Fibroblast of the conjunctiva (primary cell): Measurements from ENCODE around the gene TNFRSF18.

Experiments
- DNase-seq: peaks from one replicate; pipeline ENCODE4 v3.0.0-alpha.2; 2010; ENCODE audit warnings: low read depth

TNFRSF18 gene

DNA sequence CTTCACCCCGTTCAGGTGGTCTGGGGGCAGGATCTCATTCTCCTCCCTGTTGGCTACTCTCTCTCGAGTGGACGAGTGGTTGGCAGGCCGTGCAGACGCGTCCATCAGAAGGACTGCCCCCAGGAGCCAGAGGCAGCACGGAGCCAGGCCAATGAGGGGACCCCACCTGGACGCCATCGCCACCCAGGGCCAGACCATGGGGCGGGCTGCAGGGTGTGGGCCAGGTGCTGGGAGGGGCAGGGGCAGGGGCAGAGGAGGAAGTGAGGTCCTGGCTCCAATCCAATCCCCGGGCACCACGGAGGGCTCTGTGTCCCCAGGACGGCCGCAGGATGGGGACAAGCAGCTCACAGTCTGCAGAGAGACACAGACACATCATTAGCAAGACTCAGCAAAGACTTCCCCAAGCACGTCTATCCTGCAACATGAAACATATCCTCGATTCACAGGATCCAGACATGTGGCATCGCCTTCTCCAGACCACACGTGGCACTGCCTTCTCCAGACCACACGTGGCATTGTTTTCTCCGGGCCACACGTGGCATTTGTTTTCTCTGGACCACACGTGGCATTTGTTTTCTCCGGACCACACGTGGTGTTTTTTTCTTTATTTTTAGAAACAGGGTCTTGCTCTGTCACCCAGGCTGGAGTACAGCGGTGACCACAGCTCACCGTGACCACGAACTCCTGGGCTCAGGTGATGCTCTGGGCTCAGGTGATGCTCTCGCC lies 22.4 kb upstream of the TNFRSF18 start:
- no peak for DNase-seq

DNA sequence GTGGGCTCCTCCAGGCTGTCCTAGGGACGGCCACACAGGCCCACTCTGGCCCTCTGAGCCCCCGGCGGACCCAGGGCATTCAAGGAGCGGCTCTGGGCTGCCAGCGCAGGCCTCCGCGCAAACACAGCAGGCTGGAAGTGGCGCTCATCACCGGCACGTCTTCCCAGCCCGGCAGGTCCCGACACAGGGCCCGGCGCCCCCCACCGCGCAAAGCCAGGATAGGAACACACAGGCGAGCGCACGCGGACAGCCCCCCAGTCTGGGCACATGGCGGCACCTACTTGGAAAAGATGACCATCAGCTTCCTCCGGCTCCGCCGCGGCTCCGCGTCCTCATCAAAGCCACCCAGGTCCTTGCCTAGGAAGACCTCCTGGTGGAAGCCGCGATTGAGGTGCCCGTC lies 21.8 kb upstream of the TNFRSF18 start:
- no peak for DNase-seq

DNA sequence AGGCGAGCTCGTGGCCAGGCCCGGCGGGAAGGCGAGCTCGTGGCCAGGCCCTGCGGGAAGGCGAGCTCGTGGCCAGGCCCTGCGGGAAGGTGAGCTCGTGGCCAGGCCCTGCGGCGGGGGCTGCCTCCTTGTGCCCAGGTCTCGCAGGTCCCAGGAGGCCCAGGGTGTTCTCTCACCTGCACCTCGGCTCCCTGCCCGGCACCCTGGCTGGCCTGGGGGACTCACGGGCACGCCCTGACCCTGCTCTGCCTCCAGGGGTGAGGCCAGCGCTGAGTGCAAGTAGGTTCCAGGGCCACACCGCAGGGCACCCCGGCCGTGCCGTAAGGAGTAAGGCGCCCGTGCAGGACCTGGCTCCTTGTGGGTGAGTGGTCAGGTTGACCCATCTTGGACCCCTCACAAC lies 21.0 kb upstream of the TNFRSF18 start:
- DNase-seq: no peak

- no peak for DNase-seq
These were observed 20.4 kb upstream of the TNFRSF18 start for GRCh38 chr1:1226566-1227362.

DNA sequence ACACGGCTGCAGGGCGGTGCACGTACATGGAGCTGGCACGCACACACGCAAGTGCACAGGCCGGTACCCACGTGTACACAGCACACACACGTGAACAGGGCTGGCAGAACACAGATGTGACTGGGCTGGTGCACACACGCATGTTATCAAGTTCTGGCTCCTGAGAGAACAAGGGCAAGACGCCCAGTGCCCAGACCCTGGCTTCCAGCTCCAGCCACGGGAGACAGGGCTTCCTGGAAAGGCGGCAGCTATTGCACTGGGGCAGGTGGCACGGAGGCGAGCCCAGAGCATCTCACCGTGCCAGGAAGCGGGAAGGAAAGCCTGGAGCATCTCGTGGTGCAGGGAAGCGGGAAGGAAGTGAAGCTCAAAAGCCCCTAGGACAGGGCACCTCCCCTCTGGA lies 19.5 kb upstream of the TNFRSF18 start:
- DNase-seq: no peak

DNA sequence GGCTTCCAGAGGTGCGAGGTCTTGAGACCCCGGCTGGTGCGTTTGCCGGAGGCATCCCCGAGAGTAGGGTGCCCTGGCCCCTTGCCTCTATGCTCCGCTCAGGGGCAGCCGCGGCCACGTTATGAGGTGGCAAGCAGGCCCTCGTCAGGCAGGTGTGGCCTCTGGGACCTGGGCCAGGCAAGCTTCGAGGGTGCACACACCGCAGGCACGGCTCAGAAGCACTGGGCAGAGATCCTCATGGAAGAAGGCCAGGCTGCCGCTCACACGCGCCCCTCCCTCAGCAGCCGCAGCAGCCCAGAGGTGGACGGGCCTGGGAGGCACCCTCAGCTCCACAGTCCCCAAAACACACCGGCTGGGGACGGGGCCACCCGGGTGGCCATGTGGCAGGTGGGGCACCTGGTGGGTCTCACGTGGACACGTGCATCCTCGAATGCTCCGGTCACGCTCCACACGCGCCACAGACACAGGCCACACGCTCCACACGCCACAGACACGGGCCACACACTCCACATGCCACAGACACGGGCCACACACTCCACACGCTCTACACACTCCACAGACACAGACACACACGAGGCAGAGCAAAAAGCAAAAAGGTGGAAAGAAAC lies 18.9 kb upstream of the TNFRSF18 start:
- no peak for DNase-seq

DNA sequence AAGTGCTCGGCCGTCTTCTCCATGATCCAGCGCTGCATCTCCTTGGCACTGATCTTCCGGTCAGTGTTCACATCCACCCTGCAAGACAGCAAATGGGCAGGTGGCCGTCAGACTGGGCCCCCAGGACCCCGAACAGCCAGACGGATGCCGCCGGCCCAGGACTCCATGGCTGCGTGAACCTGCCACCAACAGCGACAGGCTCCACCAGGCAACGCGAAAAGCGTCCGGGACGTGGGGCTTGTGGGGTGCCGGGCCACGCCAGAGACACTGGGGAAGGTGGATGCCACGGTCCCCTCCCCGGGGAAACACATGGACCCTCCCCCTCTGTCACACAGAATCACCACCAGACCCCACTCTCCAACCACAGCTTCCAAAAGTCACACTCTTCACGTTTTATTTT lies 17.5 kb upstream of the TNFRSF18 start:
- DNase-seq: no peak

- DNase-seq: no peak
These were observed 16.9 kb upstream of the TNFRSF18 start for GRCh38 chr1:1223321-1223720.

DNA sequence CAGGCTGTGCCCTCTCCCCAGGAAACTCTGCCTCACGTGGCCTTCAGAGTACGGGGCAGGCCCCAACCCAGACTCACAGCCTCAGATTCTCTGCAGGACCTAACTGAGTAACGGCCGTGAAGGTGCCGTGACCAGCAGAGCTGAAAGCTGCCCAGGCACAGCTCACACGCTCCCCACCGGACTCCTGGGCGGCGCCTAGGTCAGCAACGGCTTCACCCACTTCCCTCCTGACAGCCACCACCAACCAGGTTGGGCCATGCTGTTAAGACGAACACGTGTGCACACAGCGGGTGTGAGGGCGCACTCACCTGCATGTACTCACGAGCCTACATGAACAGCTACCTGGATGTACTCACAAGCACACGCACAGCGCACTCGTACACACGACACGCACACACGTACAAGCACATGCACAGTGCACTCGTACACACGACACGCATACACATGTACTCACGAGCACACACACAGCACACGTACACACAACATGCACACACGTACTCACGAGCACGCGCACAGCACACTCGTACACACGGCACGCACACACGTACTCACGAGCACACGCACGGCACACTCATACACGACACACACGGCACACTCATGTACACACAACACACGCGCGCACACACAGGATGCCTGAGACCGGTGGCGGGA lies 16.3 kb upstream of the TNFRSF18 start:
- DNase-seq: no peak

- no peak for DNase-seq
These were observed 15.6 kb upstream of the TNFRSF18 start for GRCh38 chr1:1221887-1222574.

DNA sequence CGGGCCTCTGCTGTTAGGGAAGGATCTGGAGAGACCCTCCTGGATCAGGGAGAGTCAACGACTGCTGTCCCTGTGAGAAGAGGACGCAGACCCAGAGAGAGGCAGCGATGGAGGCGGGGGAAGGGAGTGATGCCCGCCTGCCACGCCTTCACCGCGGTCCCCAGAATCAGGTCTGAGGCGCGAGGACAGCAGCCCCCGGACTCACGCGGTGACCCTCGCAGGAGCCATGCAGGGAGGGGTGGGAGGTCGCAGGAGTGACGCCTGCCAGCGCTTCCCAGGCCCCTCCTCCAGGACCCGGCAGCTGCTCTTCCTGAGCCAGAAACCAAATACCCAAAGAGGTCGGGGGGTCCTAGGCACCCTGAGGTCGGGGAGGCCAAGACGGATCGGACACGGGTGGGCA lies 13.8 kb upstream of the TNFRSF18 start:
- no peak for DNase-seq

DNA sequence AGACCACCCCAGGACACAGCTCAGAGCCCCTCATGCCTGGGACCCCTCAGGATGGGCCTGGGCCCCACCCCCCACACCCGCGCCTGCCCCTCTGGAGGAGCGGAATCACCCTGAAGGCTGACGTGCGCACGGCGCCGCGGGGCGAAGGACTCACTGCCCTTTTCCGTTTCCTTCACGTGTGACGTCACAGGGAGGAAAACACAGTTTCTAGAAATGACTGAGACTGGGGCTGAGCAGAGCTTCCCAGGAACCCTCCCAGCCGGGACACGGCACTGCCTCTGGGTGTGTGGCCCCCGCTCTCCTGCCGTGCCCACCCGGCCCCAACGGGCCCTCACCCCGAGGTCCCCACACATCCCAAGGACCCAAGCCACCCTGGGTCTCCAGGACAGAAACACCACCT lies 12.9 kb upstream of the TNFRSF18 start:
- no peak for DNase-seq

- no peak for DNase-seq
These were observed 12.3 kb upstream of the TNFRSF18 start for GRCh38 chr1:1218524-1219200.

DNA sequence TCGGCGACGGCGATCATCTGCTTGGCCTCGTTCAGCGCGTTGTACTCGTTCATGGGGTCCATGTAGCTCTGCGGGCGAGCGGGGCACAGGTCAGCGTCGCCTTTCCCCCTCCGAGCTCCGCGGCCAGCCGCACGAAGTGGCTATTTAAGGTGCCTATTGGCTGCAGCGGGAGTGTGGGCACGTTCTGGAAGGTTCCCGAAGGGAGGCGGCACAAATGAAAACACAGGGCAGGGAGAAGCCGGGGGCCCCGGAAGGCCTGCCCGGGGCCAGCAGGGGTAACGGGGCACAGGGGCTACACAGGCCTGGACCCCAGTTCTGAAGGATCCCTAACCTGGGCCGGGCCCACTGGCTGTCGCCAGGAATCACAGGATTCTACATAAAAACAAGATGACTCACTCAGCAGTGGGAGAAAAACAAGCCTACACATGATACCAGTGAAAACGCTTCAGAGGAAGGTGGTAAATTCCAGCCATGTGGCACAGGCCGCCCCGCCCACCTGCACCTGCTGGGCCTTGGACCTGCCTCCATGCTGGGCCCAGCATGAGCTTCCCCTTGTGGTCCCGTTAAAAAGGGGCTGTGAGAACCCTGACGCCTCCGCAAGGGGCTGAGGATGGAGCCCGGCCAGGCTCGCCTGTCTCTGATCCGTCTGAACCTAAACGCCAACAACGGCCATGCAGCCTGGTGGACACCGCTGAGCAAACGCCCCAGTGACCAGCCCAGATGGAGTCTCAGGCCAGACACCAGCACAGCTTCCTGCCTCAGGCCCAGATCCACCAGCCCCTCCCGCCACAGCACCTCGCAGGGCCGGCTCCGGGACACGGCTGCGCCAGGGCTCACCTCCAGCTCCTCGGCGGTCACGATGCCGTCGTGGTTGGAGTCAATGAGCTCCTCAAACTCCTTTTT lies 11.5 kb upstream of the TNFRSF18 start:
- no peak for DNase-seq

DNA sequence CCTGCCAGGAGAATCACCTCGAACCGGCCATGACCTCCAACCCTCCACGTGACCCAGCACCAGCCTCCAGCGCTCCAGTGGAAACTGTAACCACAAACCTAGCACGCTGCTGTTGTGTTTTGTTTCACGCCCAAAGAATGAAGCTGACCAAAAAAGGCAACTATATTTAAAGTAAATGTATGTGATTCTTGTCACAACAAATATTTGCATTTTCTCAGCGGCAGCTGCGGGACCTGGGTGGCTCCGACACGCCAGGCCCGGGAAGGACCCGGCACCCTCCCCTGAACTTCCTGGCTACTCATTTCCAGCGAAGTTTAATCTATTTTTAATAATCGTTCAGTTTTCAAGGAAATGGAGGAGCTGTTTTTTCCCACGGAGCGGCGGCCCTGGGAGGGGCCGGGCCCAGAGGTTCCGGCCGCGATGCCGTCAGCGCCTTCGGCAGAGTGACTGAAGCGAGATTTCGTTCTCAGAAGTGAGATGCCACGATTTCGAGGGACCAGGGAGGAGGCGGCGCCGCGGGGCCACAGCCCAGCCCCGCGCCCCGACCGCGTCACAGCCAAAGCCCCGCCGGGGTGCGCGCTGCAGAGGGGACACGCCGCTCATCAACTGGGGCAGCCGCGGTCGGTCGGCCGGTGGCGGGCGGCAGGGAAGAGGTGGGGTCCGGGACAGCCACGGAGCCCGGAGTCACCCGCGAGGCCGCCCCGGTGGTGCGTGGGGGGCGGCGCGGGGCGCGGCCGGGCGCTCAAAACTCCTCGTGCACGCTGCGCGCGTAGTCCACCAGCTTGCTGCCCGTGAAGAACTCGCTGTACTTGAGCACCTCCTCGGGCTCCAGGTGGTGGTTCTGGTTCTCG lies 10.6 kb upstream of the TNFRSF18 start:
- DNase-seq: no peak

DNA sequence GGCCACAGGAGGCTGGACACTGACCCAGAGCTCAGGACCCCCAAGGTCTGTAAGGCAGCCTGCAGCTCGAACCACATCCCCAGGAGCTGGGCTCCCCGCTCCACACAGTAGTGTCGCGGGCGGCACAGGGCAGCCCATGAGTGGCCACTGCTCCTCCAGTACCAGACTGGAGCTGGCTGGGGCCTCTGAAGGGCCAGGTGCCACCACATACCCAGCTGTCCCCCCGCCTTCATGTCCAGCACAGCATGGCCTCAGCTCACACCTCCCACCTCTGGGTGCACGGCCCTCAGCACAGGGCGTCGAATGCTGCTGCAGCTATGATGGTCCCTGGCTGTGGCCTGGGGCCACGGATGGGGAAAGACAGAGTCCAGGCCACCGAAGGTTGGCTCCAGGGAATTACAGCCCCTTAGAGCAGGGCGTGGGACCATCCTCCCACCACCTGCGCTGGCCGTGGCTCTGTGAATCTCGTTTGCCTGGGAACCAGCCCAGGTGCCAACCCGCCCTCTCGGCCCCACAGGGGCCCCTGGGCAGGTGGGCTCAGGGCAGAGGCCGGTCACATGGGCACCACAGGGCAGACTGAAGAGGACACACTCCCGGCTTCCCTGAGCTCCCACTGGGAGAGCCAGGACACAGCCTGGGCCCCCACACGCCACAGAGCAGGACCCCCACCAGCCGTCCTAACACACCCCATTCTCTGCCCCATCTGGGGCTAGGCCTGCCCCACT lies 9.7 kb upstream of the TNFRSF18 start:
- no peak for DNase-seq

- DNase-seq: no peak
These were observed 8.8 kb upstream of the TNFRSF18 start for GRCh38 chr1:1215080-1215676.
